NCI-H748 treated with DMSO at 0.1 percent for 48 hours (cell line): ENCODE results near the gene ELAC2.

Source experiments
- DNase-seq: peaks from one replicate; lab custom pipeline; 2025; lab: John Stamatoyannopoulos, UW

ELAC2 gene

GRCh38 chr17:13016881-13017654 lies 759 bp downstream of the ELAC2 start:
- DNase-seq: no peak

- no peak for DNase-seq
These were observed 3.0 kb downstream of the ELAC2 start for GRCh38 chr17:13014801-13015200.

- DNase-seq: no peak
These were observed 6.9 kb downstream of the ELAC2 start for GRCh38 chr17:13010959-13011358.

- no peak for DNase-seq
These were observed 9.4 kb downstream of the ELAC2 start for GRCh38 chr17:13008461-13008860.

GRCh38 chr17:13005530-13005929 lies 12.3 kb downstream of the ELAC2 start:
- DNase-seq: no peak

- DNase-seq: no peak
These were observed 13.5 kb downstream of the ELAC2 start for GRCh38 chr17:13004336-13004735.

- DNase-seq: no peak
These were observed 13.9 kb downstream of the ELAC2 start for GRCh38 chr17:13003927-13004326.

- DNase-seq: no peak
These were observed 14.4 kb downstream of the ELAC2 start for GRCh38 chr17:13003454-13003851.

- peak; percentile 66 for DNase-seq
These were observed 14.9 kb downstream of the ELAC2 start for GRCh38 chr17:13002761-13003453.

GRCh38 chr17:13001991-13002615 lies 15.7 kb downstream of the ELAC2 start:
- DNase-seq: peak; percentile 57

GRCh38 chr17:13000561-13000960 lies 17.3 kb downstream of the ELAC2 start:
- DNase-seq: no peak

- no peak for DNase-seq
These were observed 19.0 kb downstream of the ELAC2 start for GRCh38 chr17:12998874-12999273.

- no peak for DNase-seq
These were observed 19.4 kb downstream of the ELAC2 start for GRCh38 chr17:12998461-12998860.

- DNase-seq: no peak
These were observed 20.9 kb downstream of the ELAC2 start for GRCh38 chr17:12996941-12997340.

- DNase-seq: no peak
These were observed 21.5 kb downstream of the ELAC2 start for GRCh38 chr17:12996357-12996756.

- DNase-seq: no peak
These were observed 21.9 kb downstream of the ELAC2 start for GRCh38 chr17:12995896-12996295.

GRCh38 chr17:12995106-12995895 lies 22.5 kb downstream of the ELAC2 start:
- no peak for DNase-seq

GRCh38 chr17:12994341-12995074 lies 23.3 kb downstream of the ELAC2 start:
- DNase-seq: no peak

GRCh38 chr17:12993631-12994030 lies 24.2 kb downstream of the ELAC2 start:
- no peak for DNase-seq

- no peak for DNase-seq
These were observed 25.2 kb downstream of the ELAC2 start for GRCh38 chr17:12992676-12993075.

- DNase-seq: no peak
These were observed 26.9 kb downstream of the ELAC2 start for GRCh38 chr17:12990926-12991325.
